Esophagus (tissue), 2 donors: ENCODE data around the gene SYNPR. TPM values are rescaled to one million over a fixed set of nuclear protein-coding genes. Genes with fewer than 3 reads are reported as not detected.

ENCODE experiments used
- H3K27ac ChIP-seq, 2 donors: one replicate each; pipeline ENCODE4 v1.5.1; 2013; ENCODE audit warnings: low read depth in 2 of 2, mild to moderate bottlenecking in 2 of 2, inconsistent platforms in 1 of 2, low read length in 1 of 2, moderate library complexity in 1 of 2
- H3K27me3 ChIP-seq, 2 donors: one replicate each; pipeline ENCODE4 v1.6.1; 2013; ENCODE audit warnings: low read length in 2 of 2, control low read depth in 1 of 2, mild to moderate bottlenecking in 1 of 2; ENCODE audit not compliant: insufficient read depth in 2 of 2, control insufficient read depth in 1 of 2
- H3K36me3 ChIP-seq, 2 donors: one replicate each; pipeline ENCODE4 v1.6.1; 2013; ENCODE audit warnings: low read length in 1 of 2; ENCODE audit not compliant: control insufficient read depth in 2 of 2, insufficient read depth in 2 of 2
- H3K4me1 ChIP-seq, 2 donors: one replicate each; pipeline ENCODE4 v1.6.1; 2013; ENCODE audit warnings: low read length in 1 of 2; ENCODE audit not compliant: control insufficient read depth in 2 of 2, insufficient read depth in 2 of 2
- H3K4me3 ChIP-seq, 2 donors: one replicate each; pipeline ENCODE4 v1.5.1; 2013; ENCODE audit warnings: low read length in 2 of 2, mild to moderate bottlenecking in 2 of 2, low read depth in 1 of 2, moderate library complexity in 1 of 2
- H3K9me3 ChIP-seq, 2 donors: one replicate each; pipeline ENCODE4 v1.6.1; 2013; ENCODE audit warnings: mild to moderate bottlenecking in 2 of 2, low read depth in 1 of 2, low read length in 1 of 2, moderate library complexity in 1 of 2; ENCODE audit not compliant: control insufficient read depth in 2 of 2, insufficient read depth in 1 of 2
- WGBS, 2 donors: extraction: QIAGEN DNeasy Blood & Tissue Kit; methylation state at CpG; one replicate each; pipeline ENCODE4 v1.1.7; 2013; 5-methylcytosine and 5-hydroxymethylcytosine counted together
- polyA plus RNA-seq, 2 donors: library from polyadenylated mRNA; stranded (reverse); fragments of 200-250 nt; gene quantifications; one replicate each; pipeline ENCODE4 v1.2.3, GENCODE V29; 2013
- donor health status: healthy with polysubstance abuse.
- donor health status: Bipolar disorder and iron deficiency.

SYNPR gene
- polyA plus RNA-seq, 2 donors, result not detected

DNA sequence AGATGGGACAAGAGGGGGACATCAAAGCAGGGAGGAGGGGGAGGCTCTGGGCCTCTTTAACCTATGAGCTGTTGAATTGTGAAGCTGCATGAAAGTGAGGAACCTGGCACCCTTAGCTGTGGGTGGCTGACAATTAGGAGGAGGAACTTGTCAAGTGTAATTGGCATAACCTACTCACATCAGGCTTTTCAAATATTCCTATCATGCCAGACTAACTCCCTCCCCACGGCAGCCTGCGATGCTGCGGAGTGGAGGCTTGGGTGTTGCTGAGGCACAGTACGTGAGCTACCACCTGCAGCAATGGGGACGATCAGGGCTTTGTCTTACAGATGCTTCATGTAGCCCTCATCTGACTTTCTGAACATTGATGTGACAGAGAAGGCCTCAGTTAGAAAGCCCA lies 193.7 kb downstream of the SYNPR start:
- Histone ChIP-seq H3K9me3 (no peaks in the 10 kb centered on the region), H3K4me1 (no peaks in the 10 kb centered on the region), H3K4me3 (no peak overlapping the region), H3K27me3 (no peaks in the 10 kb centered on the region), H3K36me3 (no peaks in the 10 kb centered on the region), H3K27ac (no peak overlapping the region)
- 89% methylated on average over 5 of the region's 5 CpGs for WGBS, 2 donors

DNA sequence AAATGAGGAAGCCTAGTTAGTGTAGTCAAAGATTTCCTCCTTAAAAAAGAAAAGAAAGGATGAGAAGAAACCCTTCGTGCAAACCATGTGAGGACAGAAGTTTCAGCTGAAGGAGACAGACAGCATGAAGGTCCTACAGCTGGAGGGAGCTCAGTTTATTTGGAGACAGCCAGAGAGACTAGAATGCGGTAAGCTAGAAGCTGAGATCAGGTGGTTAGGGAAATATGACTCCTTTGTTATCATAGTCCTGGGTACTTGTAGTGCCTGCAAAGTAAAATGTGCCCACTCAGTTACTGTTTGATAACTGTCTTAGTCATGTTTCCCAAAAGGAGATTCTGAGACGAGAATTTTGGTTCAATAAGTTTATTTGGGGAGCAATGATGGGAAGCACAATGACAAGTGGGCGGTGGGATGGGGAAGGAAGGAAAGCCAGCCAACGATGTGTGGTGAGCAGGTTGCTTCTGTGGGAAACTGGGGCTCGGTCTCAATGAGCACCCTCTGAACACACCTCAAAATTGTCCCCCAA lies 195.6 kb downstream of the SYNPR start:
- H3K4me3 ChIP-seq, result no peak overlapping the region
- peaks cover 0 to 2% of the 10 kb centered on the region in 2 donors for H3K9me3 ChIP-seq
- no peaks in the 10 kb centered on the region for H3K4me1 ChIP-seq
- WGBS, 2 donors, result 65 to 70% methylated on average over 6 of the region's 6 CpGs
- H3K36me3 ChIP-seq, result no peaks in the 10 kb centered on the region
- no peaks in the 10 kb centered on the region for H3K27me3 ChIP-seq
- H3K27ac ChIP-seq, result no peak overlapping the region

- no peaks in the 10 kb centered on the region for H3K4me1 ChIP-seq
- WGBS, 2 donors, result 81 to 84% methylated on average over 3 of the region's 3 CpGs
- H3K4me3 ChIP-seq, result no peak overlapping the region
- no peak overlapping the region for H3K27ac ChIP-seq
- peaks cover 0 to 2% of the 10 kb centered on the region in 2 donors for H3K9me3 ChIP-seq
- H3K27me3 ChIP-seq, result no peaks in the 10 kb centered on the region
- H3K36me3 ChIP-seq, result no peaks in the 10 kb centered on the region
These were observed 196.9 kb downstream of the SYNPR start for GRCh38 chr3:63474828-63475518.

DNA sequence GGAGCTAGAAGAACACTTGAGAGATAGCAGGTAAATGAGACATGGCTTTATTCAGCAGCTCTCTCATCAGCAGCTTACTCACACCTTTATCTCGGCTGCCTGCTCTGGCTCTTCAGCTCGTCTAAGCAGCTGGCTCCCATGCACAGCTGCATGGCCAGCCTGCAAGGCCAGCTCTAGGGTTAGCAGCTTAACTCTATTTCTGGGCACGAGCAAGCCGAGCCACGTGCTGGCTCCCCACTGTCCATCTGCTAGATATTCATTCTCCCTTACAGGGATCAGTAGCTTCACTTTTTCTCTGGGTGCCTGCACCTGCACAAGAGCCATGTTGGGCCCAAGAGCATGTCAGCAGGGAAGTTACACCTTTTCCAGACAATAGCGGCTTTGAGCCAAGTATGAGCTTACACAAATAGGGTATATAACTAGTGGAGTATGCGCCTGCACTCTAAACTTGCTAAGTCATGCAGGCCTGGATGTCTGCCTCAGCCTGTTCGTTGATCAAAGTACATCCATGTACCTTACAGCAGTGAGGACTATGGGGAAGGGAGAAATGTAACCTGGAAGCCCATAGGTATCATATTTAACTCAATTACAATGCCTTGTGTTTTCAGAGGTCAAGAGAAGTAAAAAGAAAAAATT lies 199.5 kb downstream of the SYNPR start:
- no peak overlapping the region for H3K27ac ChIP-seq
- WGBS, 2 donors, result 78% methylated on average over 8 of the region's 8 CpGs
- no peaks in the 10 kb centered on the region for H3K36me3 ChIP-seq
- H3K9me3 ChIP-seq, result peaks cover 0 to 2% of the 10 kb centered on the region in 2 donors
- H3K4me3 ChIP-seq, result no peak overlapping the region
- H3K27me3 ChIP-seq, result no peaks in the 10 kb centered on the region
- H3K4me1 ChIP-seq, result no peaks in the 10 kb centered on the region

DNA sequence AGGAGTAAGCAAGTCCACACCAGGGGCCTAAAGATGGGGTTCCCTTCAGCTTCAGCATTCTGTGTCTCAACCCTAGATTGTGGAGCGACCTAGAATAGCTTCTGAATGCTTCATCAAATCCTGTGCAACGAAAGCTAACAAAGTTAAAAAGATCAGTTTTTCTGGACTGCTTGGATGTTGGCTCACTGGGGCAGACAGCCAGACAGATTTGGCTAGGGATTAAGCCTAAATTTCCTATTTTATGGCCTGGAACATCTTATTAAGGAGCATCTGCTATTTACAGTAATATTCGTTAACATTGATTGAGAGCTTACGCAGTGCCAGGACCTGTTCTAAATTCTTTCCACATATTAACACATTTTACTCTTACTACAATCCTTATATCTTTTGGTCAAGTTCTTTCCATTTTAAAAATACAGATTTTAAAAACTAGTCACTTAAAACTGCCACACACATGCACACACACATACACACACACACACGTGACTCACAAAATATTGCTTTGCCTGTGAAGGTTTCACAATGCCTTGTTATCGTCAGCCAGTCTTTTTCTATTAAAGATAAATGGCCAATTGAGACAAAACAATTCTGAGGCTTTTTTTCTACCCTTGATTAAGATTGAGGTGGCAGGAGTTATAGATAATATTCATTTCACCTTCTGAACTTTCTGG lies 201.0 kb downstream of the SYNPR start:
- Histone ChIP-seq H3K4me3 (no peak overlapping the region), H3K9me3 (peaks cover 0 to 2% of the 10 kb centered on the region in 2 donors), H3K36me3 (no peaks in the 10 kb centered on the region), H3K27me3 (no peaks in the 10 kb centered on the region), H3K27ac (no peak overlapping the region), H3K4me1 (no peaks in the 10 kb centered on the region)
- WGBS, 2 donors, result 62 to 69% methylated on average over 6 of the region's 6 CpGs

DNA sequence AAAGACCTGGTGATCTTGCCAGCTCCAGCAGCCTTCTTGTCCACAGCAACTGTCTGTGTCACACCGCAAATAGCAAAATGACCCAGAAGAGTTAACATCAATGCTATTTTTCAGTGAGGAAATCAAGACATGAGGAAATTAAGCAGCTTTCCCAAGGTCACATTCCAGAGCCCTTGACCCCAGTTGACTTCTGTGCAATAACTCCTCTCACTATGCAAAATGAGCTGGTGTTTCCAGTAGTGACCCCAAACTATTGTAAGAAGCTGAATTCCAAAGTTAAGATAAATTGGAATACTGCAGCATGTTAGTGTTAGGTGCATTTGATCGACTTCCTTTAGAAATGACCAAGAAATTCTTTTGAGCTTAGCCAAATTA lies 201.5 kb downstream of the SYNPR start:
- H3K9me3 ChIP-seq, result peaks cover 0 to 2% of the 10 kb centered on the region in 2 donors

GRCh38 chr3:63481627-63482026 lies 203.5 kb downstream of the SYNPR start:
- Histone ChIP-seq H3K36me3 (no peaks in the 10 kb centered on the region), H3K4me1 (no peaks in the 10 kb centered on the region), H3K27me3 (no peaks in the 10 kb centered on the region), H3K9me3 (peaks cover 0 to 2% of the 10 kb centered on the region in 2 donors), H3K27ac (no peak overlapping the region), H3K4me3 (no peak overlapping the region)
- 84 to 92% methylated on average over 6 of the region's 6 CpGs for WGBS, 2 donors

More for the DNA sequence above, 201.5 kb downstream of the SYNPR start:
- Histone ChIP-seq H3K4me3 (no peak overlapping the region), H3K36me3 (no peaks in the 10 kb centered on the region), H3K27me3 (no peaks in the 10 kb centered on the region), H3K27ac (no peak overlapping the region), H3K4me1 (no peaks in the 10 kb centered on the region)
- WGBS, 2 donors, result 74 to 79% methylated on average over 2 of the region's 2 CpGs

- WGBS, 2 donors, result 71 to 73% methylated on average over 2 of the region's 2 CpGs
- H3K27me3 ChIP-seq, result no peaks in the 10 kb centered on the region
- no peak overlapping the region for H3K27ac ChIP-seq
- H3K4me1 ChIP-seq, result no peaks in the 10 kb centered on the region
- no peaks in the 10 kb centered on the region for H3K36me3 ChIP-seq
- H3K9me3 ChIP-seq, result peaks cover 0 to 2% of the 10 kb centered on the region in 2 donors
- no peak overlapping the region for H3K4me3 ChIP-seq
These were observed 204.2 kb downstream of the SYNPR start for GRCh38 chr3:63482341-63482740.

- no peaks in the 10 kb centered on the region for H3K36me3 ChIP-seq
- H3K4me3 ChIP-seq, result no peak overlapping the region
- no peaks in the 10 kb centered on the region for H3K4me1 ChIP-seq
- 52 to 54% methylated on average over 2 of the region's 2 CpGs for WGBS, 2 donors
- no peaks in the 10 kb centered on the region for H3K27me3 ChIP-seq
- H3K9me3 ChIP-seq, result no peaks in the 10 kb centered on the region
- no peak overlapping the region for H3K27ac ChIP-seq
These were observed 214.4 kb downstream of the SYNPR start for GRCh38 chr3:63492464-63492863.
